CMK (cell line): ENCODE data around the gene OAF.
A peak's percentile ranks its signal among the peaks of the same experiment; 100 is the strongest.

Experiments used
- DNase-seq: peaks from one replicate; pipeline ENCODE4 v3.0.0-alpha.2; 2010; ENCODE audit warnings: low read depth

The OAF gene

DNA sequence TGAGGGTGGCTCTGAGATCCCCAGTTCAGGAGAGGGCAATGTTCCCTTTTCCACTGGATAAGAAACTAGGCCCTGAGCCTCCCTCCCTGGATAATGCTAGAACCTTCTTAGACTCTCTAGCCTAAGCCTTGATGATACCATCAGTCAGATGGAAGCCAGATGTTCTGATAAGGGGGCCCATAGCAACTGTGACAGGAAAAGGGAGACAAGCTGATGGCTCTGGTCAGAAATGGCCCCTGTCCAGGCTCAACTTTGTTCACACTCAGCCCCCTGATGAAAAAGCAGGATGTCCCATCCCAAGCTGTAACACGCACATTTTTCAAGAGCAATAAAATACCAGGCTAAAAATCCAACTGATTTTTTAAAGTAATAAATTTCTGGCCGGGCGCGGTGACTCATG lies 7.2 kb upstream of the OAF start:
- no peak for DNase-seq

DNA sequence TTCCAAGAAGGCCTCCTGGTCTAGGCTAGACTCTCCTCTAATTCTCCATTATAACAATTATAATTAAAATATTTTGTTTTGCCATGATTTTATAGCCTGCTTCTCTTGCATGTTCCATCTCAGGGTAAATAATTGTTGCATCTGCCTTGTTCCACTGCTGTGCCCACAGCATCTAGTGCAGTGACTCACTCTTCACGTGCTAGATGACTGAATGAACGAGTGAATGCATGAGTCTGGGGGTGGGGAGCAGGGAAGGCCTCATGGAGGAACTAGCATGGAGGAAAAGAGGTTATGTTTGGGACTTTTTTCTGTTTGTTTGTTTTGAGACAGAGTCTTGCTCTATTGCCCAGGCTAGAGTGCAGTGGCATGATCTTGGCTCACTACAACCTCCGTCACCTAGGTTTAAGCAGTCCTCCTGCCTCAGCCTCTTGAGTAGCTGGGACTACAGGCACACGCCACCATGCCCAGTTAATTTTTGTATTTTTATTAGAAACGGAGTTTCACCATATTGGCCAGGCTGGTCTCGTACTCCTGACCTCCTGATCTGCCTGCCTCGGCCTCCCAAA lies 5.2 kb upstream of the OAF start:
- DNase-seq: no peak

DNA sequence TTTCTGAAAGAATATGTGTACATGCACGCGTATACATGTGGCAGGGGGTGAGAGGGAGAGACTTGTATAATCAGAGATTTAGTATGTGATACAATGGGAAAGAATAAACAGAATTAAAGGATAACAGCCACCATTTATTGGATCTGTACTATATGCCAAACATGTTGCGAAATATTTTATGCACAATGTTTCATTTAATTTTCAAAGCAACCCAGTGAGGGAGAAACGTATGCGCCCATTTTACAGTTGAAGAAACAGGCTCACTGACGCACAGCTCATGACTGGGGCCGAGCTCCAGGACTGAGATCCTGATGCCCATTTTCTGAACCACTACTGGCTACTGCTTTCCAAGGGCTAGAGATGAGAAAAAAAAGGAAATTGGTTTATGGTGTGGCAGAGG lies 3.3 kb upstream of the OAF start:
- no peak for DNase-seq

DNA sequence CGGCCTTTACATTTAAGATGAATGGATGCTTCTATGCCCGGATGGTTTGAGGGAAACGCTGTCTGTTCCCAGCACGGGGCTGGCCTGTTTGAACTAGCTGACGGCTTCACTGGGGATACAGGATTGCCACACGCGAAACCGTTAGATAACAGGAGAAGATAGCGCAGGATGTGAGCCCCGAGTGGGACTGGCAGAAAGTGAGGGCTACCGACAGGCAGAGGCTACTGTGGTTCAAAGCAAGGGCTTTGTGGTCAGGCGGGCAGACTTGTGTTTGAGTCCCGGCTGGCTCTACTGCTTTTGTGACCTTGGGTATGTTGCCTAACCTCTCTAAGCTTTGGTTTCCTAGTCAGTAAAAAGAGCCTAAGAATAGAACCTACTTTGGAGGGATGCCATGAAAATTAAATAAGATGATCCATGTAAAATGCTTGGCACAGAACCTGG lies 2.8 kb upstream of the OAF start:
- DNase-seq: peak; percentile 63

DNA sequence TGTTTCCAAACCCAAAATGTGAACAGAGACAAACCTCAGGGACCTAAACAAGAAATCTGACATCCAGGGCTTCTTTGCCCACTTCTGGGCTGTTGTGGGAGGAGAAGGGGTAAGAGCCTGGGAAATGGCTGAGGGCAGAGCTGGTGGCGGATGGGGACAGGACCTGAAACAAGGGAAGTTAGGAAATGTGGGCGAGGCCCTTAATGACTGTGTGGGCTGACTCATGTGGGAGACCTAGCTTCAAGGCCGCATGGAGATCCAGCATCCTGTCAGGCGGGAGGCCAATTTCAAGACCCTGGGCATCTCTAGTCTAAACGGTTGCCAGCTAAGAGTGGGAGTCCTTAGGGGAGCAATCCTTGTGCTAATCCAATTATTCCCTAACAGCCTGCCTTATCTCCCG lies 2.1 kb upstream of the OAF start:
- DNase-seq: no peak

DNA sequence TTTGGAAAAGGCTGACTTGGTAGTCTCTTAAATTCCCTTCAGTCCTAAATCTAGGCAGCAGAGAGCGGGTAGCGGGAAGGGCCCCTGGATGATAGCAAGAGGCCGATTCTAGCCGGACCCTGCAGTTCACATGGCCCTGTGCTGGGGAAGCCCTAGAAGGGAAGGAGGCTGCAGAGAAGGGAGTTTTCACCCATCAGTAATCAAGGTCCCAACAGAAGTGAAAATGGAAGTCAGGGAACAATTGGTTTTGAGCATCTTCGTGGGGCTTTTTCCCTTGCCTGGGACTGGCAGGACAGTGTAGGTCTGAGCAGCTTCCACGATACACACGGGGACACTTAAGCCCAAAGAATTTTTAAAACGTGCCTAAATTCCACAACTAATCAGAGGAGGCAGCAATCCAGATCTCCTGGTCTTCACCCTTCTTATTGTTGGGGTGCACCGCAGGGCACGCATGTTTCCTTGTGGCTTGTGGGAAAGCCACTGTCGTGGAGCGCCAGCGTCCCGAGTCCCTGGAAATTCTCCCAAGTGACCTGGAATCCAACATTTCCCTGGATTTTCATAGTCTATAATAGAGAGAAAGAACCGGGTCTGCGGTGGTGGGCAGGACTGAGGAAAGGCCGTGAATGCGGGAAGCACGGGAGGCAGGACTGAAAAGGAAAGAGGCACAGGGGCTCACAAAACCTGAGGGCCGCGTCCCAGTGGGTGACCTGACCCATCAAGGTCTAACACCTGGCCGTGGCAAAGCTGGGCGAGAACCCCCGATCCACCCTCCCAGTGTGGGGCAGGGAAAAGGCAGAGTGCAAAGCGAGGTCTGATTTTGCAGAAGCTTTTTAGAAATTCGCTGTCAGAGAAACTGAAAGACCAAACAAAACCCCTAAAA lies 846 bp upstream of the OAF start:
- DNase-seq: no peak

DNA sequence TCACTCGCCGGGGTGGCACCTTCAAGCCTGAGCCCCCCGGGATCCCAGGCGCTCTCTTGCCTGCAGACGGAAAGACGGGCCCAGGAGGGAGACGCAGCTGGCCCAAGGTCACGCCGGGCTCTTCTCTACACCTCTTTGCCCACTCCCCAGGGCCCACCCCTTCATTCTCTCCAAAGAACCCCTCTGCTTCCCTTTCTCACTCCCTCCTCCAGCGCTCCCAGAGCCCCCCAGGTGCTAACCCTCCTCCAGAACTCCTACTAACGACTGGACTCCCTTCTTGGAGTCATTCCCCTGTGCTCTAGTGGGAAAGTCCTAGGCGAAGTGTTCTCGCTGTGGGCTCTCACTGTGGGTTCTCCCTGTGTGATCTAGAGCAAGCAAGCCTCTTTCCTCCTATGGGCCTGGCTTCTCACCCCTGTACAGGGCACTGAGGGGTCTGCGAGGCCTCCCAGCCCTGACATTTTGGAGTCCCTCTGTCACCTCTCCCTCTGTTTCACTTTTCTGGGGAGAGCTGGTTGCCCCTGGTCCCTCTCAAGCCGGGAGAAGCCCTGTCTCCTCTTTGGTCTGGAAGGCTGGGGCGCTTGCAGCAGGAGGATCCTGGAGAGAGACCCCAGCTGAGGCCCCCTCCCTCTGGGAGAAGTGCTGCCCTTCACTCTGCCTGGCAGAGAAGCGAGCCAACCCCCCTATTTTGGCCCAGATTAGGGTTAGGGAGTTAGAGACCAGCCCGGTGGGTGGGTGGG lies 858 bp downstream of the OAF start:
- no peak for DNase-seq

DNA sequence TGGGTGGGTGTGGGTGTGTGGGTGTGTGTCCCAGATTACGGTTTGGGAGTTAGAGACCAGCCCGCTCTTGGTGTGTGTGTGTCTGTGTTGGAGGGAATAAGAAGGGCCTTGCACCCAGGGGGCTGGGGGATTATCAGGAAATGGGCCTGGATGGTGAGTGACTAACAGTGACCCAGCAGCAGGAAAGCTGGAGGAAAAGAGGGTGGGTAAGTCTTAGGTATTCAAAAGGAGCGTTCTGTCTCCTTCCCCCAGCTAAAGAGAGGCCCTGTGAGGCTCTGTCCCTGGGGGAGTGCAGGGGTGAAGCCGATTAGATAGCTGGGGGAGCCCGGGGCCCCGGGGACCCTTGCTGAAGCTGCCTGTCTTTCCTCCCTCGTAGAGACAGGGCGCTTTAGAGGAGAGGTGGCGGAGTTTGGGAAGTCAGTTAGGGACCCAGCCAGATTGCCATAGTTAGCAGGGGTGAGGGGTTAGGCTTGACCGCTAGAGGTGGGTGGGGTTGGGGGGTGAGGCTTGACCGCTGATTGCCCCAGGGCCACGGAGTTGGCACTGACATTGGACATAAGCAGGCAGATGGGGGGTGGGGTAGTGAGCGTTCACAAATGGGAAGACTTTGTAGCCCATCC lies 1.5 kb downstream of the OAF start:
- DNase-seq: no peak

DNA sequence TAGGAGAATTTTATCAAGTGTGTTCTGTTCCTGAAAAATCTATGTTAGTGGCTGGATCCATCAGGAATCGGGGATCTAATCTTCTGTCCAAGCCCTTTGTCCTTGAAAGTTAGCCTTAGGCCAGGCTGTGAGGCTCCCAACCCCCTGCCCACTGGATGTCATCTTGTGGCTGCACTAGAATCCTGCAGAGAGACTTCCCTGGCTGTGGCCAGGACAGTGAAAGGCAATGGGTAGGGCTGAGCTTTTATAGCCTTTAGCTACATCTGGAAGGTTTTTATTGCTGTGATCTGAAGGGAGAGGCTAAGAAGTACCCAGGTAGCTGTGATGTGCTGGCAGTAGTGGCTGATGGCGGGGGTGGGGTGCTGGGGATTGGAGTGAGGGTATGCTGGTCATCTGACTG lies 2.1 kb downstream of the OAF start:
- DNase-seq: no peak

DNA sequence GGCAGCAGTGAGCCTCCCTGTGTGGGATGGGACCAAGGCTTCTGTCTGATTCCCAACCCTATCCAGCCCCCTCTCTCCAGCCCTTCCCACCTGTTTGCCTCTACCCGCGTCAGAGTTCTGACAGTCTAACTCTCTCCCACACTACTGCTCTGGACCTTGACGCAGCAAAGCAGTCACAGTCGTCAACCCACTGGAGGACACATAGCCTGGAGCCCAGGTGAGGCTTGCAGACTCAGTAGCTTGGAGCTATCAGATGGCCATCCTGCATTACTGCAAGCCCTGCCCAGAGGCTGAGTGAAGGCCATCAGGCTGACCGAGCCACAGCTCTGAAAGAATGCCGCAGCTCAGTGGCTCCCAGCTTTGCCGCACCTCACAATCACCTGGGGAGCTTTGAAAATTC lies 3.7 kb downstream of the OAF start:
- DNase-seq: no peak

DNA sequence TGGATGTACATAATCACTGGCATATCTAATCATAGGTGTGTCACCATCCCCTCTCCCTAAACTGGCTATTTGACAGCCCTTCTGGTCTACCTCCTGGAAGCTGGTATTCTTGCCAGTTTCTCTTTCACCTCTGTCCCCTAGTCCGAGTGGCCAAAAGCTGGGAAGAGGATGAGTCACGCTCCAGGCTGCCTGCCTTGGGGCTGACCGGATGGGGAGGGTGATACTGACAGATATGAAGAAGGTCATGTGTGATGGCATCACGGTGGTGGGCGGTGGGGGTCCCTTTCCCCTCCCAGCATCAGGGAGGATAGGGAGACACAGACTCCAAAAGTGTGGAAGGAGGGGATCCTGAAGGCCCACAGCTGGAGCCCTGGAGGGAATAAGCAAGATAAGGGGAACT lies 4.8 kb downstream of the OAF start:
- DNase-seq: no peak

DNA sequence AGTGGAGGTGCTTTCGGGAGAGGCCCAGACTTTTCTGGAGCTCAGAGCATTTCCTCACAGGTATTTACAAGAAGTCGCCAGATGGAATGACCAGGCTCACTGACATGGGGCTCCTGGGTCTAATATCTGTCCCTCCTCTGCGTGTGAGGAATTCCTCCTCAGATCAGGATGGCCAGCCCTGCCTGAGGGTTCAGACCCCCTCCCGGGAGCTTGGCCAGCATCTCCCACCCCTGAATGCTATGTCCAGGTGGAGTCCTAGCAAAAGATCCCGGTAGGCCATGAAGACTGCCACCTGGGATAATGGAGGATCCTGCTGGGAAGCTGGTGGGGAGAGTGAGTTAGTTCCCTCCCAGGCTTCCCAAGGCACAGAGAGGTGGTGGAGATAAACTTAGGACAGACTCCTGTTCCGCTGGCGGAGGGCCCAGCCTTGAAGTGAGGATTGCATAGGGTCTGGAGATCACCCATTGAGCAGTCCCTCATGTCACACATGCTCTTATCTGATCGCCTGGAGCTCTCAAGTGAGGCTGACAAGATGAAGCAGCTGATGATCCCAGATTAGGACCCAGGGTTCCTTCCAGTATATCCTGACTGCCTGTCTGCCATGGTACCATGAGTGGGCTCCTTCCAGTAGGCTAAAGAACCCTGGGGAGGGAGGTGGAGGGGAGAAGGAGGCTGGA lies 5.7 kb downstream of the OAF start:
- no peak for DNase-seq

DNA sequence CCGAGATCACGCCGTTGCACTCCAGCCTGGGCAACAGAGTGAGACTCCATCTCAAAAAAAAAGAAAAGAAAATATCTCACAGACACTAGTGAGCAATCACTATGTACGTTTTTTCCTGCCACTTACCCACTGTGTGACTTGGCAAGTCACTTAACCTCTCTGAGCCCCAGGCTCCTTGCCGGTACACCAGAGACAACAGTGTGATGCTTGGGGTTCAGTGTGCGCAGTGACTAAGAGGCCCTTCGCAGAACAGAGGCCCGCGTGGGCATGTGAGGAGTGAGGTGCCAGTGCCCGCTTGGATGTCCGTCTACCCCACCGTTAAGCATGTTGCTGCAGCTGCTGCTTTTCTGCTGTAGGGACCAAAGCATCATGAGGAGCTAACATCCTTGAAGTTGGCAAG lies 6.7 kb downstream of the OAF start:
- DNase-seq: no peak

DNA sequence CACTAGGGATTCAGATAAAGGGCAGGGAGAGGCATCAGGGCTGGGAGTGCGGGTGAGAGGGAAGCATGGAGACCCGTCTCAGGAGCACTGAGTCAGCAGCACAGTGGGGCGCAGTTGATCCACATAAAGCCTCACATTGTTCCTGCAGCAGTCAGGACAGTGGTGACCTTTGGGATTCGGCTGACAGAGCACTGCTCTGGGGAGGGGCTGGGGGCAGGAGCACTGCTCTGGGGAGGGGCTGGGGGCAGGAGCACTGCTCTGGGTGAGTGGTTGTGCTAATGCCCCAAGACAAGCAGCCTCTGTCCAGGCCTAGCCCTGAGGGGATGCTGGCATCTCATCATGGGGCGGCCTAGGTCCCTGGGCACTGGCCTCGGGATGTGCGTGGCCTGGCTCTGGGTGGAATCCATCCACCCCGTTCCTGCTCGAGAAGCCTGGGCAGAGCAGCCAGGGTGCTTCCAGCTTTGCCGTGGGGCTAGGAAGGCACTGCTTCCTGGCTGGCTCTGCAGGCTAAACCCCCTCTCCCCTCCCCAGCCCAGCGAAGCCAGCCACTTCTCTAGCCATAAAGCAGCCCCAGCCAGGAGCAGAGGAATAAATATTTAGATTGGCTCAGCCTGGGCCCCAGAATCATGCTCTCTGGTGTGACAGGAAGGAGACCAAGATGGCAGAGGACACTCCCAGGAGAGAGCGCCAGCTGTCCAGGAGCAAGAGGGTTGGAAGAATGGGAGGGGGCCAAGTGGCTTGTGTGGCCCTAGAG lies 7.3 kb downstream of the OAF start:
- DNase-seq: no peak

DNA sequence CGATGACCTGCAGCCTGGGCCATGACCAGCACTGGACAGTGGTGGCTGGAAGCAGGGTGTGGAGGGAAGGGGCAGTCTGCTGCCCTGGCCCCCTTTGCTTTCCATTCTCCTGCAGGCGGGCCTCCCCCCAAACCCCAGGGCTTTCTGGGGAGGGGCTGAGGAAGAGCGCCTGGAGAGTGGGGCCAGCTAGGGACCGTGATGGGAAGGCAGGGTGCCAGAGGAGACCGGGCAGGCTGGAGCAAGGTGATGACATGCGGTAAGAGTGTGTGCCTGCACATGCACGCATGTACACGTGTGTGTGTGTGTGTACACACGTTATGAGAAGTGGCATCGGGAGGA lies 7.8 kb downstream of the OAF start:
- DNase-seq: no peak

DNA sequence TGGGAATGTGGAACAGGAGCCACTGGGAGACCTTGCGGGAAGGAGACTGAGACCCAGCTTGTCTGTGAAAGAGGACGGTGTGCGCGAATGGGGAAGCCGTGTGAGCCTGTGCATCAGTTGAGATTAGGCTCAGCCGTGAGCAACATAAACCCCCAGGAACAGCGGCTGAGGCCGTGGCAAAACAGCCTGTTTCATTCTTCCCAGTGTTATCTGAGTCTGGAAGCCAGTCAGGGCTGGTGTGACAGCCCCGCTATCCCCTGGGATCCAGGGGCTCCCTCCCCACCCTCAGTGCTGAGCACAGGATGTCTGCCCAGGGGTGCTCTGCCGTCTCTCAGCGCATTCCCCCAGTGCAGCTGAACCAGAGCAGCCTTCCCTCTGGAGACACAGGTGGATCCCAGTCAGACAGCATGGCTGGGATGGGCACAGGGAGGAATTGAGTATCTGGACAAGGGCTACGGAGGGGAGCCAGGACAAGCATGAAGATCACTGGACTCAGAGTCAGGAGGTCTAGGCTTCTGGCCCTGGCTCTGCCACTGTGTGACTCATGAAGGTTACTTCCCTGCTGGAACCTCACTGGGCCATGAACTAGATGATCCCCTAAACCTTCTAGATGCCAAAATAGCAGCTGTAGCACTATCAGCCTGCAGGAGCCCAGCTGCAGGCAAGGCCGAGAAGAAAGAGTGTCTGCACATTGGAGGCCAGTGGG lies 8.6 kb downstream of the OAF start:
- DNase-seq: no peak

DNA sequence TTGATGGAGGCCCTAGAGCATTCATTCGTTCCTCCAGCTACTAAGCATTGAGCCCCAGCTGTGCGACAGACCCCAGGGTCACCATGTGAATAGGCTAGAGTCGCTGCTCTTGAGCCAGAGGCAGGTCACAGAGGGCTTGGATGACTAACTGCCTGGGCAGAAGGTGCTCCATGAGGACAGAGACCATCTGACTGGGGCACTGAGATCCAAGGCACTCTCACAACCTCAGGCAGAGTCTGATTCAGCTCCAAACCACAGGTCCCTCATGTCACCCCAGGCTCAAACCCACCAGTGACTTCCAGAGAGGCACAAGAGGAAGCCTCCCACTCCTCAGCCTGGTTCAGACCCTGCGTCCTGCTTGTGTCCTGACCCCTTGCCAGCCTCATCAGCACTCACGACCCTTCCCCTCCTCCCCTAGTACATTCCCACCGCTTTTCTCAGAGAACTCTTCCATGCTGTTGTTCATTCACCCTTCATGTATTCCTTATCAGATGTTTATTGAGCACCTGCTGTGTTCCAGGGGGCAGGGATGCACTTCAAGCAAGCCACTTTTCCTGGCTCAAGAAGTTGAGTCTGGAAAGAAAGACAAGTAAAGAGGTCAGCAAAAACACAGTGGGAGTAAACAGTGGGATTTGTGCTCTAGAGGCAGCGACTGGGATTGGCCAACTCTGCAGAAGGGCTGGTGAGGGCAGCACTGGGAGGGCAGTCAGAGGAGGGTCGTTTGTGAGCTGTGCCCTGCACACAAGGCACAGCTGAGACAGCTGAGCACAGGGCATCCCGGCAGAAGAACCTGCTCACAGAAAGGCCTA lies 9.3 kb downstream of the OAF start:
- no peak for DNase-seq

DNA sequence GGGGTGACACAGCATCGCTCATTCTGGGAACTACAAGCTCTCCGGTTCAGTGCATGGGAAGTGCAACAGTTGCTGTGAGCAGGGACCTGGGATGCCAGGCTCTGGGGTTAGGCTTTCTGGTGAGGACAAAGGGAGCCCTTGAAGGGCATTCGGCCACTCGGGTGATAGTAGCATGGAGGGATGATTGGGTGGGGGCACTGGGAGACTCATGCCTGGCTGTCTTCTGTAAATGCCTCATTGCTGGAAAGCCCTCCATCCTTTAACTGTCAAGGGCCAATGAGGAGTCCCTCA lies 9.9 kb downstream of the OAF start:
- DNase-seq: no peak

DNA sequence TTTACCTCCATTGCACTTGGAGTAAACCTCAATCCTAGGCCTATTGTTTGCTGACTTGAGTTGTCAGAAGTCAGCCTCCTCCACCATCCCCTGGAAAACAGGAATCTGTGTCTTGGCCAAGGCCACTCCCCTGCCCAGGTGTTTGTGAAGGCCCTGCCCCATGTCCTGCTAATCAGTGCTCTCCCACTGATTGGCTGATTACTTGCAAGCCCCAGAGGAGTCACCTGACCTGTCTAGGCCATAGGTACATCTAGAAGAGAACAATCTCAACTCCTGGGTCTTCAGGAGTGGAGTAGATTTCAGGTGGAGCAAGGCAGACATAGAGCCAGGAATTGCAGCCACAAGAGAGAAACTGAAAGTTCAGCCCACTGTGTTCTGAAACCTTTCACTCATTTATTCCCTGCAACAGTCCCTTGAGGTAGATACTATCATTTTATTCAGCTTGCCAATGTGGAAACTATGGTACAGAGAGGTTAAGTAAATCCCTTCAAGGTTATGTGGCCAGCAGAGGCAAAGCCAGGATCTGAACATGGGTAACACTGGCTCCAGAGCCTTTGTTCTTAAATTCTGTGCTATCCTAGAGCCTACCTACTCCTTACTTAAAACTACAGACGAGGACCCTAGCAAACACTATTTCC lies 10.4 kb downstream of the OAF start:
- DNase-seq: no peak

DNA sequence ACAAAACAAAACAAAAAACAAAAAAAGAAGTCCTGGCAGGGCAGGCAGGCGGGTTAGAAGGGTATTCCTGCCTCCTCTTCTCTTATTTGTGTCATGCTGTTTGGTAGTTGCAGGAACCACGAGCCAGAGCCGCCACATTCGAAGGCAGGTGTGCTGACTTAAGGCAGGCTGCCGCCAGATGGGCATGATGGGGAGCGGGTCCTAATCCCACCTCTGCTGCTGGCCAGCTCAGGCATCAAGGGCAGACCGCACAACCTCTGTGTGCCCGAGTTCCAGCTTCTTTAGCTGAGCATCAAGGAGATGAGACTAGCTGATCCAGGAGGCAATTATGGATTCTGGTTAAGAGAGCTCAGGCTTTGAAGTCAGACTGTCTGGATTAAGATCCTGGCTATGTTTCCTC lies 12.1 kb downstream of the OAF start:
- no peak for DNase-seq
